Measurements from ENCODE around the gene VSIR.

DNA sequence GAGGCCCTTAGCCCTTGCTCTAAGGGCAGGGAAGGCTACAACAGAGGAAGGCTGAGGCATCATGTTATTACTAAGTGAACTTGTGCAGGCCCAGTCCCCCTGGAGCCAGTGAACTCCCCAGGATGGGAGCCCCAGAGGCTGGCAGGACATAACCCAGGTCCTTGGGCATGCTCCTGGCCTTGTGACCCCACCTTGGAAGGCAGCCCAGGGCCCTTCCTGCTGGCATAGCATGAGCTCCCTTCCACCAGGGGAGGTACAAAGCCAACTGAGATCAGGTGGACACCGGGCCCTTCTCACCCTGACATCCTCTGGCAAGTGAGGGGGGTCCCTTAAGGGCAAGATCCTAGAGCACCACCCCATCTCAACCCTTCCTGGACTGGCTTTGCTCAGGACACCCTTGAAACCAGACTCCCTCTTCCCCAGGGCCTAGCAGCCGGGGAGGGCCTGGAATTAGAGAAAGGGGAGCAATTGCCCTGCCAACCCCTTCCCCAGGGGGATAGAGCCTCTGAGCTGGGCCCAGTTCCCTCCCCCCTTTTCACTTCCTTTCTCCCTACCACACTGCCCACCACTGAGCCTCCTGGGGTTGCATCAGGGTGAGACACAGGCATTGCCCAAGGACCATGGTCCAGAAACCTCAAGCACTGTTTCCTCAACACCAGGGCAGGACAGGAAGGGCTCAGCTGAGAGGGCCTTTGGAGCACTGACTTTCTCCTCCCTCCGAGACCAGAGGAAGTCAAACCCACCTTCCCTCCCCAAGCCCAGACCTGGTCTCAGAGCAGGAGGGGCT is 1.8 kb upstream of the VSIR start:
- TF ChIP-seq, protein P1, sequence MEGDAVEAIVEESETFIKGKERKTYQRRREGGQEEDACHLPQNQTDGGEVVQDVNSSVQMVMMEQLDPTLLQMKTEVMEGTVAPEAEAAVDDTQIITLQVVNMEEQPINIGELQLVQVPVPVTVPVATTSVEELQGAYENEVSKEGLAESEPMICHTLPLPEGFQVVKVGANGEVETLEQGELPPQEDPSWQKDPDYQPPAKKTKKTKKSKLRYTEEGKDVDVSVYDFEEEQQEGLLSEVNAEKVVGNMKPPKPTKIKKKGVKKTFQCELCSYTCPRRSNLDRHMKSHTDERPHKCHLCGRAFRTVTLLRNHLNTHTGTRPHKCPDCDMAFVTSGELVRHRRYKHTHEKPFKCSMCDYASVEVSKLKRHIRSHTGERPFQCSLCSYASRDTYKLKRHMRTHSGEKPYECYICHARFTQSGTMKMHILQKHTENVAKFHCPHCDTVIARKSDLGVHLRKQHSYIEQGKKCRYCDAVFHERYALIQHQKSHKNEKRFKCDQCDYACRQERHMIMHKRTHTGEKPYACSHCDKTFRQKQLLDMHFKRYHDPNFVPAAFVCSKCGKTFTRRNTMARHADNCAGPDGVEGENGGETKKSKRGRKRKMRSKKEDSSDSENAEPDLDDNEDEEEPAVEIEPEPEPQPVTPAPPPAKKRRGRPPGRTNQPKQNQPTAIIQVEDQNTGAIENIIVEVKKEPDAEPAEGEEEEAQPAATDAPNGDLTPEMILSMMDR (IDR thresholded peaks at IDR 0.05) = no peak
- TF ChIP-seq POLR2A (IDR thresholded peaks at IDR 0.05) = no peak
- no peak for TF ChIP-seq EP300 (IDR thresholded peaks at IDR 0.05)
